ENCODE measurements around the gene AFF3. TPM values are rescaled to one million over a fixed set of nuclear protein-coding genes. Genes with fewer than 3 reads are reported as not detected.

The AFF3 gene
- total RNA-seq, 1 experiment from 2014 or later = 0.22 TPM

DNA sequence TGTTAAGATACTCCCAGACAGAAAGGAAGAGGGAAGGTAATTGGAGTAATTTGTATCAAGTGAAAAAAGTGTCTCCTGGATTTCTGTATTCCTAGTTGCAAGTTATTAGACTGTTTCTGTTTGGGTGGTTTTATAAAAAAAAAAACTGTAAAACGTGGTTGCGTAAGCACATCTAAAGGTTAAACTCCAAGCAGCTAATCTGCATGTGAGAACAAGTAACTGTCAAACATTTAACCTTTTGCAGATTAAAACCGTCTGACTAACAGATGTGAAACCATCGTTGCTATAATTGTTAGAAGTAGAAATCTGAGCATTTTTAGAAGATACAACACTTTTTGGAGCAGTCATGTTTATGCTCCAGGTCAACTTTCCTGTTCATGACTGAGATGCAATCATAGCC lies 72.3 kb downstream of the AFF3 start:
- Histone ChIP-seq H4K20me1 (ENCODE audit: control insufficient read depth, insufficient read depth, insufficient read length) (no peaks in the 10 kb centered on the region), H3K14ac (ENCODE audit: insufficient read depth, low read length) (no peak overlapping the region), H3K9me3 (ENCODE audit: control insufficient read depth, low read depth, low read length) (no peaks in the 10 kb centered on the region), H3K4ac (ENCODE audit: low read depth, low read length) (no peak overlapping the region), H3K23me2 (ENCODE audit: insufficient read length, low read depth, low read length, poor library complexity, severe bottlenecking) (no peaks in the 10 kb centered on the region), H2BK20ac (ENCODE audit: low read depth, low read length, poor library complexity, severe bottlenecking) (no peak overlapping the region), H2BK120ac (ENCODE audit: low read depth, low read length, poor library complexity, severe bottlenecking) (no peak overlapping the region), H4K91ac (ENCODE audit: insufficient read length, low read depth, low read length) (no peak overlapping the region), H2BK15ac (ENCODE audit: low read depth, low read length) (no peak overlapping the region), H3K4me1 (ENCODE audit: insufficient read depth, low read length) (0 out of 2 replicates have a peak, but pooled peaks cover 2% of the 10 kb centered on the region), H4K5ac (ENCODE audit: insufficient read length, low read depth, low read length) (no peak overlapping the region), H2BK5ac (ENCODE audit: insufficient read length, low read length) (no peak overlapping the region), H2BK12ac (ENCODE audit: insufficient read length, low read depth, low read length) (no peak overlapping the region), H3K27ac (ENCODE audit: insufficient read length, low read depth, low read length) (no peak overlapping the region), H3K79me1 (ENCODE audit: insufficient read depth, low read depth, low read length, poor library complexity, severe bottlenecking) (no peaks in the 10 kb centered on the region), H3K4me2 (ENCODE audit: insufficient read depth, insufficient read length, low read length) (no peak overlapping the region), H3T11ph (ENCODE audit: low read length) (no peak overlapping the region), H2AK5ac (ENCODE audit: insufficient read length, low read length) (no peak overlapping the region), H2AFZ (ENCODE audit: low read length) (no peak overlapping the region), H4K8ac (replicated peaks; ENCODE audit: insufficient read length, low read depth, low read length) (no peak overlapping the region), H3K9ac (ENCODE audit: extremely low read depth, insufficient read length, low read length) (no peak overlapping the region), H3K79me2 (ENCODE audit: insufficient read depth, low read length) (no peaks in the 10 kb centered on the region), H3K27me3 (ENCODE audit: insufficient read depth, low read length) (no peaks in the 10 kb centered on the region), H3K56ac (ENCODE audit: insufficient read length, low read depth, low read length) (no peak overlapping the region), H3K23ac (ENCODE audit: insufficient read length, low read depth, low read length) (no peak overlapping the region), H3K18ac (ENCODE audit: insufficient read length, low read depth, low read length) (no peak overlapping the region)
- TF ChIP-seq, protein P1, sequence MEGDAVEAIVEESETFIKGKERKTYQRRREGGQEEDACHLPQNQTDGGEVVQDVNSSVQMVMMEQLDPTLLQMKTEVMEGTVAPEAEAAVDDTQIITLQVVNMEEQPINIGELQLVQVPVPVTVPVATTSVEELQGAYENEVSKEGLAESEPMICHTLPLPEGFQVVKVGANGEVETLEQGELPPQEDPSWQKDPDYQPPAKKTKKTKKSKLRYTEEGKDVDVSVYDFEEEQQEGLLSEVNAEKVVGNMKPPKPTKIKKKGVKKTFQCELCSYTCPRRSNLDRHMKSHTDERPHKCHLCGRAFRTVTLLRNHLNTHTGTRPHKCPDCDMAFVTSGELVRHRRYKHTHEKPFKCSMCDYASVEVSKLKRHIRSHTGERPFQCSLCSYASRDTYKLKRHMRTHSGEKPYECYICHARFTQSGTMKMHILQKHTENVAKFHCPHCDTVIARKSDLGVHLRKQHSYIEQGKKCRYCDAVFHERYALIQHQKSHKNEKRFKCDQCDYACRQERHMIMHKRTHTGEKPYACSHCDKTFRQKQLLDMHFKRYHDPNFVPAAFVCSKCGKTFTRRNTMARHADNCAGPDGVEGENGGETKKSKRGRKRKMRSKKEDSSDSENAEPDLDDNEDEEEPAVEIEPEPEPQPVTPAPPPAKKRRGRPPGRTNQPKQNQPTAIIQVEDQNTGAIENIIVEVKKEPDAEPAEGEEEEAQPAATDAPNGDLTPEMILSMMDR (conservative IDR thresholded peaks at IDR 0.05) = no peak
- no peak for DNase-seq
- Mint-ChIP-seq H3K36me3 (ENCODE audit: insufficient read depth in 1 of 3, low read depth in 3 of 3) (no peaks in the 10 kb centered on the region), H3K9me3 (no peaks in the 10 kb centered on the region), H3K27me3 (ENCODE audit: low read depth) (peaks cover 70% of the 10 kb centered on the region), H3K4me1 (peaks cover 3 to 5% of the 10 kb centered on the region in 2 experiments; a peak in 3 of 4 replicates), H3K27ac (no peak overlapping the region), H3K4me3 (no peak overlapping the region)
- no CpG with 5 or more reads among the region's 4 CpGs for WGBS (ENCODE audit: extremely low coverage, insufficient read length, low lambda C conversion rate)
